ENCODE data around the gene TOP3A.
"Not testable (repeated sequence)": the region's sequence is repeated elsewhere in the genome, so short reads cannot be mapped to it uniquely, and the experiment has no call there.

GRCh38 chr17:18338158-18338557, 23.4 kb upstream of the TOP3A start:
- TF ChIP-seq CTCF, POLR2A (IDR thresholded peaks at IDR 0.05): not testable (repeated sequence)
